Measurements from ENCODE around the gene DBH. TPM values are rescaled to one million over a fixed set of nuclear protein-coding genes. Genes with fewer than 3 reads are reported as not detected.

DBH gene
- total RNA-seq, 1 experiment from 2014 or later, result not detected

DNA sequence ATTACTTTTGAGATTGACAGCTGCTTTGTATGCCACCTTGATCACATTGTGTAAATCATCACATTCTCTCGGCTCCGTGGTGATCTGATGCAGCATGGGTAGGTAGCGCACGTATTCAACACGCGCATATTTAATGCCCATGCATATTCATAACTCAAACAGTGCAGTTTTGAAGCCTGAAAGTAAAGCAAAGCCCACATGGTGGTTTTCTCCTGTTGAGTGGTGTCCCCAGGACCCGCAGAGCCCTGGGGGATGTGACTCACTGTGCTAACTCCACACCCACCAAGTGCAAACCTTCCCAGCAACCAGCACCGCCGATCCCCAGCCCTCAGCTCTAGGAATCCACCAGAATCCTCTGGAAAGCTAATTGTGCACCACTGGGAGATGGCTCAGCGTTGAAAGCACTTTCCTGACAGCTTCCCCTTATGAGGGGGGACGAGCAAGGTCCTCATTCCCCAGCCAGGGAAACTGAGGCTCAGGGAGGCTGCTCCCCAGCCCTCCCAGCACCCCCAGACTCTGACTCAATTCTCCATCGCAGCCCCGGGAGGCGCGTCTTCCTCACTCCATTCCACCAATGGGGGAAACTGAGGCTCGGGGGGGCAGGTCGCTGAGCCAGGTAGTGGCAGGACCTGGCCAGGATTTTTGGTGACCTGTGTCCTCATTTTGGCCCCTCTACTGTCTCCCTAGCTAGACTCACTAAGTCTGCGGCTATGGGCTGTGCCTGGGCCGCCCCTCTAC lies 55.6 kb downstream of the DBH start:
- Histone ChIP-seq H3K4me1 (ENCODE audit: control insufficient read depth in 1 of 2, insufficient read depth in 2 of 2, low read length in 2 of 2) (peaks cover 6 to 9% of the 10 kb centered on the region in 2 experiments; a peak in 2 of 4 replicates), H3K9me2 (ENCODE audit: insufficient read depth) (no peaks in the 10 kb centered on the region), H3K36me3 (ENCODE audit: control insufficient read depth in 1 of 2, insufficient read depth in 2 of 2, low read length in 2 of 2) (no peaks in the 10 kb centered on the region), H3K27ac (ENCODE audit: low read depth, low read length) (no peak overlapping the region), H3K9me3 (ENCODE audit: control insufficient read depth in 1 of 2, insufficient read depth in 1 of 2, low read depth in 1 of 2, low read length in 2 of 2) (no peaks in the 10 kb centered on the region), H3K79me2 (ENCODE audit: insufficient read depth, low read length) (no peaks in the 10 kb centered on the region), H2AFZ (ENCODE audit: low read depth, low read length, poor library complexity, severe bottlenecking) (no peak overlapping the region), H4K20me1 (ENCODE audit: insufficient read depth) (no peaks in the 10 kb centered on the region), H3K27me3 (ENCODE audit: insufficient read depth, low read length) (0 out of 2 replicates have a peak, but pooled peaks cover 3% of the 10 kb centered on the region), H3K4me3 (replicated peaks in 1 of 2; ENCODE audit: low read depth in 1 of 2, low read length in 2 of 2) (no peak overlapping the region), H3K4me2 (ENCODE audit: low read length) (no peak overlapping the region), H3K9ac (ENCODE audit: low read length) (no peak overlapping the region)
- no peak for ATAC-seq
- intact Hi-C loops (cut with micrococcal nuclease), result no loop called here
- CTCF ChIA-PET, result no interaction called here
- no peak for DNase-seq (ENCODE audit: low read depth, low spot score)
- TF ChIP-seq, protein P1, sequence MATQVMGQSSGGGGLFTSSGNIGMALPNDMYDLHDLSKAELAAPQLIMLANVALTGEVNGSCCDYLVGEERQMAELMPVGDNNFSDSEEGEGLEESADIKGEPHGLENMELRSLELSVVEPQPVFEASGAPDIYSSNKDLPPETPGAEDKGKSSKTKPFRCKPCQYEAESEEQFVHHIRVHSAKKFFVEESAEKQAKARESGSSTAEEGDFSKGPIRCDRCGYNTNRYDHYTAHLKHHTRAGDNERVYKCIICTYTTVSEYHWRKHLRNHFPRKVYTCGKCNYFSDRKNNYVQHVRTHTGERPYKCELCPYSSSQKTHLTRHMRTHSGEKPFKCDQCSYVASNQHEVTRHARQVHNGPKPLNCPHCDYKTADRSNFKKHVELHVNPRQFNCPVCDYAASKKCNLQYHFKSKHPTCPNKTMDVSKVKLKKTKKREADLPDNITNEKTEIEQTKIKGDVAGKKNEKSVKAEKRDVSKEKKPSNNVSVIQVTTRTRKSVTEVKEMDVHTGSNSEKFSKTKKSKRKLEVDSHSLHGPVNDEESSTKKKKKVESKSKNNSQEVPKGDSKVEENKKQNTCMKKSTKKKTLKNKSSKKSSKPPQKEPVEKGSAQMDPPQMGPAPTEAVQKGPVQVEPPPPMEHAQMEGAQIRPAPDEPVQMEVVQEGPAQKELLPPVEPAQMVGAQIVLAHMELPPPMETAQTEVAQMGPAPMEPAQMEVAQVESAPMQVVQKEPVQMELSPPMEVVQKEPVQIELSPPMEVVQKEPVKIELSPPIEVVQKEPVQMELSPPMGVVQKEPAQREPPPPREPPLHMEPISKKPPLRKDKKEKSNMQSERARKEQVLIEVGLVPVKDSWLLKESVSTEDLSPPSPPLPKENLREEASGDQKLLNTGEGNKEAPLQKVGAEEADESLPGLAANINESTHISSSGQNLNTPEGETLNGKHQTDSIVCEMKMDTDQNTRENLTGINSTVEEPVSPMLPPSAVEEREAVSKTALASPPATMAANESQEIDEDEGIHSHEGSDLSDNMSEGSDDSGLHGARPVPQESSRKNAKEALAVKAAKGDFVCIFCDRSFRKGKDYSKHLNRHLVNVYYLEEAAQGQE (IDR thresholded peaks at IDR 0.05; ENCODE audit: low read depth), result no peak
- TF ChIP-seq TCF7L2 (IDR thresholded peaks at IDR 0.05; ENCODE audit: borderline replicate concordance, extremely low read depth, insufficient read depth, insufficient read length) (no peak), EZH2 (IDR thresholded peaks at IDR 0.05) (no peak), SRF (IDR thresholded peaks at IDR 0.05; ENCODE audit: low read depth) (no peak), ATF3 (IDR thresholded peaks at IDR 0.05) (no peak), FOSL1 (IDR thresholded peaks at IDR 0.05; ENCODE audit: low read depth) (no peak), ZBTB33 (IDR thresholded peaks at IDR 0.05; ENCODE audit: extremely low read depth, insufficient replicate concordance, low read length) (no peak), SP1 (IDR thresholded peaks at IDR 0.05; ENCODE audit: low read depth) (no peak), JUND (IDR thresholded peaks at IDR 0.05) (no peak), SIN3A (IDR thresholded peaks at IDR 0.05; ENCODE audit: low read depth) (no peak)
- POLR2A ChIA-PET, result no interaction called here
- no TSS peak for BruUV-seq (replicated peaks)
- RAD21 ChIA-PET (ENCODE audit: low non-redundant PET in 1 of 2, low total read pairs in 2 of 2, uncharacterized antibody in 2 of 2, unreplicated experiment in 2 of 2), result no interaction called here
